Peyer's patch (tissue), 4 donors: ENCODE results near the gene DOCK1.

Source experiments
- CTCF ChIP-seq, 6 experiments: fragments of 450-650 bp in 4 of 6; fragments of 200-600 bp in 2 of 6; sonication (generic) in 1 of 6; IDR thresholded peaks; one replicate each; pipeline ENCODE4 v1.5.1; 2017 to 2019; ENCODE audit warnings: antibody characterized with exemption in 6 of 6, mild to moderate bottlenecking in 3 of 6, moderate library complexity in 1 of 6
- POLR2A ChIP-seq, 2 donors: fragments of 450-650 bp; IDR thresholded peaks; one replicate each; pipeline ENCODE4 v1.5.1; 2017; ENCODE audit warnings: antibody characterized with exemption in 2 of 2, mild to moderate bottlenecking in 2 of 2, moderate library complexity in 2 of 2

- no peak for TF ChIP-seq CTCF (IDR thresholded peaks at IDR 0.05)
- TF ChIP-seq POLR2A (IDR thresholded peaks at IDR 0.05), result no peak
These were observed 45.3 kb downstream of the DOCK1 start for GRCh38 chr10:126950401-126951105.
